Adipocyte (in vitro differentiated cells): ENCODE data around the gene VAV3.

ENCODE experiments used
- DNase-seq: peaks from one replicate; pipeline ENCODE4 v3.0.0-alpha.2; 2015; ENCODE audit warnings: low read depth
- H3K27me3 ChIP-seq: replicated peaks from 2 replicates; pipeline ENCODE4 v1.7.0; 2013; ENCODE audit warnings: mild to moderate bottlenecking, low read length, moderate library complexity; ENCODE audit not compliant: control insufficient read depth, insufficient read depth
- H3K36me3 ChIP-seq: 2 replicates; pipeline ENCODE4 v1.7.0; 2013; ENCODE audit warnings: low read length, mild to moderate bottlenecking, moderate library complexity; ENCODE audit not compliant: control insufficient read depth, insufficient read depth, severe bottlenecking
- H3K4me1 ChIP-seq: 2 replicates; pipeline ENCODE4 v1.7.0; 2013; ENCODE audit warnings: mild to moderate bottlenecking, low read length, moderate library complexity; ENCODE audit not compliant: control insufficient read depth, insufficient read depth
- H3K4me3 ChIP-seq: 2 replicates; pipeline ENCODE4 v1.7.0; 2013; ENCODE audit warnings: mild to moderate bottlenecking, low read length, moderate library complexity
- H3K9ac ChIP-seq: 2 replicates; pipeline ENCODE4 v1.7.0; 2013; ENCODE audit warnings: mild to moderate bottlenecking, low read length, moderate library complexity
- H3K9me3 ChIP-seq: 2 replicates; pipeline ENCODE4 v1.7.0; 2013; ENCODE audit warnings: mild to moderate bottlenecking, low read length, moderate library complexity; ENCODE audit not compliant: control insufficient read depth

The VAV3 gene

DNA sequence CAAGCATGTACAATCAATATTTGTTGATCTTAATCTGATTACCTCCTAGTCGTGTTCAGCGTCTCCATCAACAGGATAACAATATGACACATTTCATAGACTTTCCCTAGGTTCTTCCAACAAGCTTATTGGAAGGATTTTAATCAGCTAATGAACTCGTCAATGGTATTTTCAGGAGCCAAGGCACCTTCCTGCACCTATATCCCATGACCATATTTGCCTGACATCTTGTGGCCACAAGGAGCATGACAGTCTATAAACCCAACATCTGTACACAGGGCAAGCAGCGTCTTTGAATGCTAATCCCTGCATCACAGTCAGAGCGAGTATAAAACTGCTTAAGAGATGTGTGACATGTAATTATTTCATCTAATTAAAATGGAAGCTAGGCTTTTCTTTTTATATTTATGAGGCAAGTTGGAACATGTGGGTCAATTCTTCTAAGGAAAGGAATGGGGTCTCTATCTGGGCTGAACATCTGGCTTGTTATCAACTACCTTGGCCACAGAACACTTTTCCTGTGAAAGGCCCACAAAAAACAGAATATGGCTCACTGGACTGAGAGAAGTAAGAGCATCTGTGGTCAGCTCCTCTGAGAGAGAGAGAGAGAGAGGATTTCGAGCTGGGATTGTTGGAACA, 435.4 kb downstream of the VAV3 start:
- H3K9me3 ChIP-seq, result no peaks in the 10 kb centered on the region
- H3K27me3 ChIP-seq, result no peaks in the 10 kb centered on the region
- H3K9ac ChIP-seq, result no peak overlapping the region
- H3K4me3 ChIP-seq, result no peak overlapping the region
- peak; percentile 72 for DNase-seq
- H3K4me1 ChIP-seq, result peaks cover 13% of the 10 kb centered on the region
- H3K36me3 ChIP-seq, result no peaks in the 10 kb centered on the region

GRCh38 chr1:107526524-107527198, 438.3 kb downstream of the VAV3 start:
- no peak overlapping the region for H3K9ac ChIP-seq
- no peaks in the 10 kb centered on the region for H3K27me3 ChIP-seq
- DNase-seq, result no peak
- H3K36me3 ChIP-seq, result no peaks in the 10 kb centered on the region
- H3K4me1 ChIP-seq, result peaks cover 3% of the 10 kb centered on the region
- H3K9me3 ChIP-seq, result no peaks in the 10 kb centered on the region
- H3K4me3 ChIP-seq, result no peak overlapping the region

GRCh38 chr1:107525961-107526360, 439.0 kb downstream of the VAV3 start:
- Histone ChIP-seq H3K4me1 (no peaks in the 10 kb centered on the region), H3K9me3 (no peaks in the 10 kb centered on the region), H3K36me3 (no peaks in the 10 kb centered on the region), H3K27me3 (no peaks in the 10 kb centered on the region), H3K9ac (no peak overlapping the region), H3K4me3 (no peak overlapping the region)
- no peak for DNase-seq

GRCh38 chr1:107525145-107525544, 439.8 kb downstream of the VAV3 start:
- Histone ChIP-seq H3K4me3 (no peak overlapping the region), H3K27me3 (no peaks in the 10 kb centered on the region), H3K9ac (no peak overlapping the region), H3K4me1 (no peaks in the 10 kb centered on the region), H3K9me3 (no peaks in the 10 kb centered on the region), H3K36me3 (no peaks in the 10 kb centered on the region)
- DNase-seq, result peak; percentile 27

DNA sequence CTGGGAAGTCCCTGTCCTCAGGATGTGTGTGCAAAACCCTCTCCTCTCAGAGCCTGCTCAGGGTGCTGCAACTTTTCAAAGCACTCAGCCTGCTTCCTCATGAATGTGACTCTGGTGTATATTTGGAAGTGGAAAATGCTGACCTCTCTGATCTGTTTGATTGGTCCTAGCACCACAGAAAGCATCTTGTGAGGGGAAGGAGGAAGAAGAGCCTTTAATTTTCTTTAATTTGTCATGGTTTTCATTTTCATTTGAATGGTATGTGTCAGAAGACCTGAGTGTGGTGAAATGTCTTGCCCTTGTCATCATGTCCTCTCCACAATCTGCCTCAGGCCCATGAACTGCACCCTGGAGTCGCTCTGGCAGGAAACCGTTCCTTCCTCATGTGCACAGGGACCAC, 440.7 kb downstream of the VAV3 start:
- Histone ChIP-seq H3K4me3 (no peak overlapping the region), H3K36me3 (no peaks in the 10 kb centered on the region), H3K27me3 (no peaks in the 10 kb centered on the region), H3K4me1 (no peaks in the 10 kb centered on the region), H3K9me3 (no peaks in the 10 kb centered on the region), H3K9ac (no peak overlapping the region)
- no peak for DNase-seq

- DNase-seq, result no peak
- H3K36me3 ChIP-seq, result no peaks in the 10 kb centered on the region
- H3K4me1 ChIP-seq, result no peaks in the 10 kb centered on the region
- no peaks in the 10 kb centered on the region for H3K9me3 ChIP-seq
- no peak overlapping the region for H3K4me3 ChIP-seq
- H3K9ac ChIP-seq, result no peak overlapping the region
- H3K27me3 ChIP-seq, result no peaks in the 10 kb centered on the region
Measured at GRCh38 chr1:107523736-107524135, 441.2 kb downstream of the VAV3 start.

GRCh38 chr1:107523061-107523460, 441.9 kb downstream of the VAV3 start:
- no peak overlapping the region for H3K4me3 ChIP-seq
- H3K27me3 ChIP-seq, result no peaks in the 10 kb centered on the region
- no peaks in the 10 kb centered on the region for H3K9me3 ChIP-seq
- no peak overlapping the region for H3K9ac ChIP-seq
- no peaks in the 10 kb centered on the region for H3K4me1 ChIP-seq
- H3K36me3 ChIP-seq, result no peaks in the 10 kb centered on the region
- DNase-seq, result no peak
